ENCODE measurements around the gene TNIP2.
"Not testable (repeated sequence)": the region's sequence is repeated elsewhere in the genome, so short reads cannot be mapped to it uniquely, and the experiment has no call there.

TNIP2 gene

DNA sequence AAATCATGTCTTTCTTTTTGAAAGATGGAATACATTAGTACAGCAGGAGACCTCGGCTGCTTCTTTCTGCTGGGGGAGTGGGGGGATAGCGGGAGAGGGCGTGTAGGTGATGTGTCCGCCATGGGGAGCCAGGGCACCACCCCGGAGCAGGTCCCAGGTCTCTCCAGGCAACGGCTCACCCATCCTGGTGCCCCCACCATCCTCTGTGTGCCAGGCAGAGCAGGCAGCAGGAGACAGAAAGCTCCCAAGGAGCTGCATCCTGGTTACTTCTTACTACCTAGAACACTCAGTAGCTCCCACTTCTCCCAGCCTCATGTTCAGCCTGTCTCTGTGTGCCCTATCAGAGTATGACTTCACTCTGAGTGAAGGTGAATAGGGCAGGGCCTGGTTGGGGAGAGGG is 23.6 kb downstream of the TNIP2 start:
- H3K4me3 Mint-ChIP-seq: no peak overlapping the region
- H3K36me3 Mint-ChIP-seq (ENCODE audit: low read depth): peaks cover 78% of the 10 kb centered on the region
- peaks cover 13% of the 10 kb centered on the region for H3K4me1 Mint-ChIP-seq (ENCODE audit: low read depth)
- DNase-seq: peak; percentile 22
- H3K27me3 Mint-ChIP-seq: no peaks in the 10 kb centered on the region
- H3K9me3 Mint-ChIP-seq: peaks cover 3% of the 10 kb centered on the region
- H3K27ac Mint-ChIP-seq: peak overlapping the region; percentile 67

DNA sequence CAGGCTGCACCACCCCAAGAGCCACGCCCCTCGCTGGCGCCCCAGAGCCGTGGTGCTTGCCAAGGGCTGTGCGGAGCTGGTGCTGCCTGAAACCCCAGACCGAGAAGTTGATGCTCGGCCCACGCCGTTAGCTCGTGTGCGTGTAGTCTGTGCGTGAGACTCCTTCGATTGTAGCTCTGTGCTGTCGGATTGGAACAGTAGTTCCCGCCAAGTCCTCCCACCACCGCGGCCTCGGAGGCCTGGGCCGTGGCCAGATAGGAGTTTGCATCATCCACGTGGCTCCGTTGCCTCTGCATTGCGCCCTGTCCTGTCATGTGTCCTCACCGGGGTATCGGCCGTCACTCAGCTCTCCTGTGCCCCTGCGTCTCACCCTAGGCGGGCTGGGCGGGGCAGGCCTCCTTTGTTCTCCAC is 24.2 kb downstream of the TNIP2 start:
- no peaks in the 10 kb centered on the region for H3K27me3 Mint-ChIP-seq
- no peak overlapping the region for H3K4me3 Mint-ChIP-seq
- peak overlapping the region; percentile 61 for H3K27ac Mint-ChIP-seq
- H3K36me3 Mint-ChIP-seq (ENCODE audit: low read depth): peaks cover 83% of the 10 kb centered on the region
- peaks cover 13% of the 10 kb centered on the region for H3K4me1 Mint-ChIP-seq (ENCODE audit: low read depth)
- peaks cover 3% of the 10 kb centered on the region for H3K9me3 Mint-ChIP-seq
- DNase-seq: peak; percentile 20

DNA sequence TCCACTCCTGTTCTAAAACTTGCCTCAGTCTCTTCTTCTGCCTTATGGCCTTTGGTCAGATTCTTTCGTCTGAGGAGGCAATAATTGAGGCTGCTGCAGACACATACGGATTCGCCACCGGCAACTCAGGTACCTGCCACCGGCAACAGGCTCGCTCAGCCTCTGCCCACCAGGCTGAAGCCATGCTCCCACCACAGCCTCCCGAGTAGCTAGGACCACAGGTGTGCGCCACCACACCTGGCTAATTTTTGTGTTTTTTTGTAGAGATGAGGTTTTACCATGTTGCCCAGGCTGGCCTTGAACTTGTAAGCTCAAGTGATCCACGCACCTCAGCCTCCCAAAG is 26.6 kb downstream of the TNIP2 start:
- Mint-ChIP-seq H3K4me3 (no peak overlapping the region), H3K4me1 (ENCODE audit: low read depth) (peaks cover 12% of the 10 kb centered on the region), H3K27me3 (no peaks in the 10 kb centered on the region), H3K36me3 (ENCODE audit: low read depth) (peaks cover 70% of the 10 kb centered on the region), H3K9me3 (no peaks in the 10 kb centered on the region), H3K27ac (no peak overlapping the region)
- DNase-seq: no peak

DNA sequence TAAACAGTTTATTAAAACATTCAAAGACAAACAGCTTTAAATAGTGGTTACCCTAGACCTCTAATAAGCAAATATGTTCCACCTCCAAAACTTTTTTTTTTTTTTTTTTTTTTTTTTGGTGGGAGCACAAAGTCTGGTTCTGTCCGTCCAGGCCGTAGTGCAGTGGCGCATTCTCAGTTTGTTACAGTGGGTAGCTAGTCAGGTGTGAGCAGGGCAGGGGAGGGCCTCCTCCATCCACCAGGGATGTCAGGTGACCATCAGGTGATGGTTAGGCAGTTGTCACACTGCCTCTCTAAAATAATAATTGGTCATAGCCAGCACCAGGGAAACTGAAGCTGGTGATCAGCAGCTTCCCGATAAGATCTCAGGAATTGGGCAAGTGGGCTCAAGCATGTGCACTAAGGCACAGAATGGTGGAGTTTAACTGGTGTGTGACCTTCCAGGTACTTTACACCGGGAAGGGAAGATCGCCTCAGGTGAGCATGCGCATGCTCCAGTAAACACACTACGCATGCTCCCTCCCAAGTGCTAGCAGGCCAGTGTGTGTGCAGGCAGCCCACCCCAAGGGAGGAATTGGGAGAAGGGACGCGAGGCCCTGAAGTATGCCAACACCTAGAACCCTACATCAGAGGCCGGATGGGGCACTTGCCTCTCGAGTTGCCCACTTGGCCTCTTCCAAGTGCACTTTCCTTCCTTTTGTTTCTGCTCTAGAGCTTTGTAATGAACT is 27.2 kb downstream of the TNIP2 start:
- no peak overlapping the region for H3K4me3 Mint-ChIP-seq
- peak; percentile 23 for DNase-seq
- H3K36me3 Mint-ChIP-seq (ENCODE audit: low read depth): peaks cover 67% of the 10 kb centered on the region
- peaks cover 14% of the 10 kb centered on the region for H3K4me1 Mint-ChIP-seq (ENCODE audit: low read depth)
- H3K9me3 Mint-ChIP-seq: no peaks in the 10 kb centered on the region
- no peaks in the 10 kb centered on the region for H3K27me3 Mint-ChIP-seq
- H3K27ac Mint-ChIP-seq: peak overlapping the region; percentile 59

DNA sequence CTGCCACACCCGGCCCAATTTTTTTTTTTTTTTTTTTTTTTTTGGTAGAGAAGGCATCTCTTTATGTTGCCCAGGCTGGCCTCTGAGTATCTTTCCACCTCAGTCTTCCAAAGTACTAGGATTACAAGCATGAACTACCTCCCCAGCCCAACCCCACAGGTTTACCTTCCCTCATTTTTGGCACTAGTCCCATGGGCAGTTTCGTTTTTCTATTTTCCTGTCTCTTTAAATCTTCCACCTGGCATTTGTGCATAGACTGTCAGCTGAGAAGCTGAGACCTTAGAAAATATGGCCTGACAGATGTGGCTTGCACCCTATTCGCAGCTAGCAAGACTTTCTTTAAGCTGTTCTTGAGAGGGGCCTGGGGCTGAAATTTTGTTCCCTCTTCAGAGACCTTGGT is 27.9 kb downstream of the TNIP2 start:
- Mint-ChIP-seq H3K36me3 (ENCODE audit: low read depth) (peaks cover 64% of the 10 kb centered on the region), H3K4me1 (ENCODE audit: low read depth) (peaks cover 12% of the 10 kb centered on the region), H3K27ac (peak overlapping the region; percentile 29), H3K9me3 (no peaks in the 10 kb centered on the region), H3K27me3 (no peaks in the 10 kb centered on the region), H3K4me3 (no peak overlapping the region)
- no peak for DNase-seq

DNA sequence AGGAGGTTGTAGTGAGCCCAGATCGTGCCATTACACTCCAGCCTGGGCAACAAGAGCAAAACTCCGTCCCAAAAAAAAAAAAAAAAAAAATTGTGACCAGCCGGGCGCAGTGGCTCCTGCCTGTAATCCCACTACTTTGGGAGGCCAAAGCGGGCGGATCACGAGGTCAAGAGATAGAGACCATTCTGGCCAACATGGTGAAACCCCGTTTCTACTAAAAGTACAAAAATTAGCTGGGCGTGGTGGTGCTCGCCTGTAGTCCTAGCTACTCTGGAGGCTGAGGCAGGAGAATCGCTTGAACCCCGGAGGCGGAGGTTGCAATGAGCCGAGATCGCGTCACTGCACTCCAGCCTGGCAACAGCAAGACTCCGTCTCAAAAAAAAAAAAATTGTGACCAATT is 29.3 kb downstream of the TNIP2 start:
- H3K4me1 Mint-ChIP-seq (ENCODE audit: low read depth): peaks cover 14% of the 10 kb centered on the region
- H3K4me3 Mint-ChIP-seq, H3K27me3 Mint-ChIP-seq, H3K9me3 Mint-ChIP-seq: not testable (repeated sequence)
- H3K36me3 Mint-ChIP-seq (ENCODE audit: low read depth): peaks cover 57% of the 10 kb centered on the region
- H3K27ac Mint-ChIP-seq: peak overlapping the region; percentile 14
- DNase-seq: peak; percentile 1

DNA sequence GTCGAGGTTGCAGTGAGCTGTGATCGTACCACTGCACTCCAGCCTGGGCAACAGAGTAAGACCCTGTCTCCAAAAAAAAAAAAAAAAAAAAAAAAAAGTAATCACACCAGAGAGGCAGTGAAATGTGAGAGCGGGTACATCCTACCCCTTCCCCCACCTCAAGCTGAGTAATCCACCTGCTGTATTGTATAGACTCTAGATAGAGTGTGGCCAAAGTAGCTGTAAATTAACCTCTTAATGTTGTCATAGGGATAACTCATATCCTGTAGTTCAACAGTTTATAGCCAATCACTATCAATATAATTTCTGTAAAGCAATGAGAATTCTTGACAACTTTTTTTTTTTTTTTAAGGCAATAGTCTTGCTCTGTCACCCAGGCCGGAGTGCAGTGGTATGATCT is 30.8 kb downstream of the TNIP2 start:
- Mint-ChIP-seq H3K36me3 (ENCODE audit: low read depth) (peaks cover 60% of the 10 kb centered on the region), H3K27me3 (no peaks in the 10 kb centered on the region), H3K4me1 (ENCODE audit: low read depth) (peaks cover 14% of the 10 kb centered on the region), H3K9me3 (no peaks in the 10 kb centered on the region), H3K4me3 (no peak overlapping the region), H3K27ac (no peak overlapping the region)
- DNase-seq: no peak

DNA sequence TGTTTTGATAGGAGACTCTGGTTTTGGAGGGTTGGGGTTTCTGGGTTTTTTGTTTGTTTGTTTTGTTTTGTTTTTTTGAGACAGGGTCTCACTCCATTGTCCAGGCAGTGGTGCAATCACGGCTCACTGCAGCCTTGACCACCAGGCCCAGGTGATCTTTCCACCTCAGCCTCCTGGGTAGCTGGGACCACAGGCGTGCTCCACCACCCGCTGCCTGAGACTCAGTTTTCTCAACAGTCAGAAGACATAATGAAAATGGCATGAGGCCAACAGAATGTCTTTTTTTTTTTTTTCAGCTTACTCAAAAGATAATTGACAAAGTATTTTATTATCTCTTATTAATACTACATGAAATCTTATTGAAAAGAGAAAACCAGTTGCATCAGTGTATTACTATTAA is 32.4 kb downstream of the TNIP2 start:
- Mint-ChIP-seq H3K4me3 (no peak overlapping the region), H3K9me3 (no peaks in the 10 kb centered on the region), H3K36me3 (ENCODE audit: low read depth) (peaks cover 60% of the 10 kb centered on the region), H3K27me3 (no peaks in the 10 kb centered on the region), H3K4me1 (ENCODE audit: low read depth) (peaks cover 14% of the 10 kb centered on the region), H3K27ac (peak overlapping the region; percentile 76)
- DNase-seq: peak; percentile 25

DNA sequence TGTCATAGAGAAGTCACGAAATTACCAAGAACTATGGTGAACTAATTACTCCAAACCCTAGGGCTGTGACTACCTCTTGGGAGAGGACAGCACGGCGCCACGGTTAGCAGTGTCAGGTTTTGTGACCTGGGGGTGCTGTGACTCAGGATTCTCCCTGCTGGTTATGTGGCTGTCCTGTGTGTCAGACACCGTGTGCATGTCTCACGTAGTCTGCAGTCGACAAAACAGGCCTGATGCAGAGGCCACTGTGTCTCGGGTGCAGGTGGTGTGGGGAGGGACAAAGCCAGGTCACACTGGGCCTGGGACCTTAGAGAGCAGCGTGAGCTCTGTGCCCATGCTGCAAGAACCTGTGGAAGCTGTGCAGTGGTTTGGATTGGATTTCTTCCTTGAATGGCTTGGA is 34.1 kb downstream of the TNIP2 start:
- no peak for DNase-seq
- no peaks in the 10 kb centered on the region for H3K27me3 Mint-ChIP-seq
- H3K4me1 Mint-ChIP-seq (ENCODE audit: low read depth): peaks cover 14% of the 10 kb centered on the region
- no peak overlapping the region for H3K4me3 Mint-ChIP-seq
- no peaks in the 10 kb centered on the region for H3K9me3 Mint-ChIP-seq
- peaks cover 66% of the 10 kb centered on the region for H3K36me3 Mint-ChIP-seq (ENCODE audit: low read depth)
- peak overlapping the region; percentile 51 for H3K27ac Mint-ChIP-seq

DNA sequence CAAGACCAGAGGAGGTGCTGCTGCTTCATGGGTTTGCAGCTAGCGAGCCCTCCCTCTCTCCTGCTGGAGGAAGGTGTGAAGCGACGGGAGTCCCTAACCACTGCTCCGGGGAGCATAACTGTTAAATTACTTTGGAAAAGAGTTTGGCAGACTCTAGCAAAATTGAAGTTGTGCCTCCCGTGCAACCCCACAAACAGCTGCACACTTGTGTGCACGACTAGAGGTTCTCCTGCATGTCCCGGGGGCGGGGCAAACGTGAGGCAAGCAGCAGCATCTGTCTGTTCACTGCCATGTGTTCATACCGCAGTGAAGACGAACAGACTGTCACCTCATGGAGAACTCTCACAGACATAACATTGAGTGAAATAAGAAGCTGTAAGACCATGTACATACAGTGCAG is 34.5 kb downstream of the TNIP2 start:
- H3K36me3 Mint-ChIP-seq (ENCODE audit: low read depth): peaks cover 67% of the 10 kb centered on the region

DNA sequence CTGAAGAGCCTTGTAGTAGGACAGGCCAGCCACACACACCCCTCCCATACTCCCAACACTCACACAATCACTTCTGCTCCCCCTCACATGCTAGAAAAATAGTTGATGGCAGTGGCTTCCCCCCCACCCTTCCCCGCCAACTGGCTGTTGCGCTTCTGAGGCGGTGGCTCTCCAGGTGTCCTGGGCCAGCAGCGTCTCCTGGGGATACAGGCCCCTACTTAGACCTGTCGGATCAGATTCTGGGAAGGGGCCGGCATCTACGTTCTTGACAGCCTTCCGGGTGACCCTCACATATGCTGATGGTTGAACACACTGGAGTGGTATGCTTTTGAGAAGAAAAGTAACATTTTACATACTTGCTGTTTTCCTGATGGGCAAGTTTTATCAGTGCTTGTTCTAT is 39.9 kb downstream of the TNIP2 start:
- no peaks in the 10 kb centered on the region for H3K9me3 Mint-ChIP-seq
- H3K36me3 Mint-ChIP-seq (ENCODE audit: low read depth): peaks cover 75% of the 10 kb centered on the region
- no peak overlapping the region for H3K4me3 Mint-ChIP-seq
- H3K27me3 Mint-ChIP-seq: no peaks in the 10 kb centered on the region
- DNase-seq: no peak
- peaks cover 30% of the 10 kb centered on the region for H3K4me1 Mint-ChIP-seq (ENCODE audit: low read depth)
- H3K27ac Mint-ChIP-seq: peak overlapping the region; percentile 18

More for the DNA sequence above, 34.5 kb downstream of the TNIP2 start:
- Mint-ChIP-seq H3K9me3 (no peaks in the 10 kb centered on the region), H3K27me3 (no peaks in the 10 kb centered on the region), H3K4me1 (ENCODE audit: low read depth) (peaks cover 14% of the 10 kb centered on the region), H3K27ac (no peak overlapping the region), H3K4me3 (no peak overlapping the region)
- no peak for DNase-seq

DNA sequence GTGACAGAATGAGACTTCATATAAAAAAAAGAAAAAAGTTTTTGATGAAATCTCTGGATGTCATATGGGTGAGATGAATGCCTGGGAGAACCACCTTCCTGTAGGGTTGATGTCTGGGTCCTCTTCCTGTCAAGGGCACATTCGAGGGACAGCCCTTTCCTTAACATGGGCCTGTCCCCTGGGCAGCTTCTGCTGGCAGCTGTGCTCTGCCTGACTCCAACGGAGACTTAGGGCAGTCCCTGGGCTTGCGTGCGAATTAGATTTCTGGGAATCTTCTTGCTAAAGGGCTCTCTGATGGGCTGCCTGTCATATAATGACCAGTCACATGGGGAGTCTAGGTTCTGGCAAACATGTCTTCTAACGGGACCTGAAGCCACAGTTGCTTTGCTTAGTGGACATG is 40.7 kb downstream of the TNIP2 start:
- Mint-ChIP-seq H3K4me3 (no peak overlapping the region), H3K36me3 (ENCODE audit: low read depth) (peaks cover 71% of the 10 kb centered on the region), H3K9me3 (no peaks in the 10 kb centered on the region), H3K4me1 (ENCODE audit: low read depth) (peaks cover 30% of the 10 kb centered on the region), H3K27me3 (no peaks in the 10 kb centered on the region), H3K27ac (peak overlapping the region; percentile 30)
- no peak for DNase-seq

DNA sequence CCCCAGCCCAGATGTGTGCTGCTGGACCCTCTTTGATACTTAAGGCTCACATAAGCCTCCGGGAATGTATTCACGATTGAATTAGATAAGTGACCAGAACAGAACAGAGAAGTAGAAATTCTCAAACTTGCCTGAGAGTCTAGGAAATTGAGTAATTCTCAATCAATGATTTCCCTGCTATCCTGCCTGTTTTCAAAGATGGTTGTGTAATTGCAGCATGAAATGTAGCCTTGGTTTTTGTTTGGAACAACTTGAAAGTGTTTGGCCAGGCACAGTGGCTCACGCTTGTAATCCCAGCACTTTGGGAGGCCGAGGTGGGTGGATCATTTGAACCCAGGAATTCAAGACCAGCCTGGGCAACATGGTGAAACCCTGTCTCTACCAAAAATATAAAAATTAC is 41.2 kb downstream of the TNIP2 start:
- H3K4me1 Mint-ChIP-seq (ENCODE audit: low read depth): peaks cover 30% of the 10 kb centered on the region
- no peaks in the 10 kb centered on the region for H3K27me3 Mint-ChIP-seq
- H3K4me3 Mint-ChIP-seq: no peak overlapping the region
- no peak for DNase-seq
- H3K36me3 Mint-ChIP-seq (ENCODE audit: low read depth): peaks cover 67% of the 10 kb centered on the region
- no peaks in the 10 kb centered on the region for H3K9me3 Mint-ChIP-seq
- H3K27ac Mint-ChIP-seq: peak overlapping the region; percentile 86

DNA sequence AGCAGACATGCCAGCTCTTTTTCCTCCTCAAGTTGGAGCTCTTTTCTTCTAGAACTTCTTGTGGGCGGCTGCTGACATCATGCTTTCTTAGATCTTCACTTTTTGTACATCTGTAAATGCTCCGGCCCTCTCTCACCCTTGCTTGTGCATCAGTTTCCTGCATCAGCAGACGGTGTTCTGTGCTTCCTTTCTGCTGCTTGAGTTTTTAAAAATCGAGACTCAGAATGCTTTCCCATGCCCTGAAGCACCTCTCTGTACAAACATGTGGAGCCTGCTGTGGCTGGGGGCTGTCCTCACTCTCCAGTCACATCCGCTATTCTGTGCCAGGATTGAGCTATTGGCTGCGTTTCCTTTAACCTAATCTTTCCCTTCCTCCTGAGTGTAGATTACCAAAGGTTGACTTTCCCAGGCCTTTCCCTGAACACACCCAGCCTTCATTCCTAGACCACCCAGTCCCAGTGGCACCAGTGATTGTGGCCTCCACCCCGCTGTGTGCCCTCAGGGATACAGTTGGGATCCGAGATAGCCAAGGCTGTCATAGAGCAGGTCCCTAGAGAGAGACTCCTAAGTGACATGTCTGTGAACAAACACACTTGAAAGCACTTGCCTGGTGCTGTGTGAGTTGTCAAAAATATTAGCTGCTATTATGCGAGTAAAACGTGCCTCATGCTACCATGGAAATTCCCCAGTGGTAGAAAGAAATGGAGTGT is 41.9 kb downstream of the TNIP2 start:
- peak overlapping the region; percentile 30 for H3K4me3 Mint-ChIP-seq
- peaks cover 30% of the 10 kb centered on the region for H3K4me1 Mint-ChIP-seq (ENCODE audit: low read depth)
- DNase-seq: peak; percentile 41
- H3K27ac Mint-ChIP-seq: peak overlapping the region; percentile 86
- no peaks in the 10 kb centered on the region for H3K27me3 Mint-ChIP-seq
- H3K36me3 Mint-ChIP-seq (ENCODE audit: low read depth): peaks cover 69% of the 10 kb centered on the region
- no peaks in the 10 kb centered on the region for H3K9me3 Mint-ChIP-seq

DNA sequence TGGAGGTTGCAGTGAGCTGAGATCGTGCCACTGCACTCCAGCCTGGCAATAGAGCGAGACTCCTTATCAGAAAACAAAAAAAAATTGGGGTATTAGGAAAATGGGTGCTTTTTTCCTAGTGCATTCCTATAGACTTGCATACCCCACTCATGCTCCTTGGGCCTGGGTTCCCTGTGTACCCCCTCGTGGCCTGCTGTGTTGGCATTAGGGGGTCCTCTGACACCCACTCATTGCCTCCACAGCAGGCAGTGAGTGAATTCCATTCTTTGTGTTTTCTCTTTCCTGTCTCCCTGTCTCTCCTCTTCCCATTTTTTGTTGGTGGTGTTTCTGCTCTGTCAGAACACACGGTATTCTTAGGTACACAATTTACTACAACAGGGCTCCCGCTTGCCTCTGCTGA is 42.8 kb downstream of the TNIP2 start:
- Mint-ChIP-seq H3K4me1 (ENCODE audit: low read depth) (peaks cover 30% of the 10 kb centered on the region), H3K27me3 (no peaks in the 10 kb centered on the region), H3K27ac (peak overlapping the region; percentile 86), H3K9me3 (no peaks in the 10 kb centered on the region), H3K36me3 (ENCODE audit: low read depth) (peaks cover 60% of the 10 kb centered on the region), H3K4me3 (no peak overlapping the region)
- no peak for DNase-seq
